ENCODE data around the gene TSSK3. TPM values are rescaled to one million over a fixed set of nuclear protein-coding genes. Genes with fewer than 3 reads are reported as not detected.

The TSSK3 gene
- total and polyA plus RNA-seq, 2 of the 8 experiments (the other 6 are each of a cell fraction or from before 2014, with no cell fraction given) = 1.2 TPM

GRCh38 chr1:32394890-32395432 is 32.6 kb downstream of the TSSK3 start (continued):
- peak; percentile 35 for TF ChIP-seq PHF8 (conservative IDR thresholded peaks at IDR 0.05; ENCODE audit: low read depth, low read length)
- TF ChIP-seq BRCA1 (IDR thresholded peaks at IDR 0.05; ENCODE audit: low read depth, low read length) = no peak
- TF ChIP-seq MAFK (IDR thresholded peaks at IDR 0.05; ENCODE audit: low read depth, low read length) = no peak
- no peak for TF ChIP-seq RAD21 (IDR thresholded peaks at IDR 0.05 in 1 of 2, conservative IDR thresholded peaks at IDR 0.05 in 1 of 2; ENCODE audit: low read depth in 2 of 2, low read length in 2 of 2)
- peak in 1 of 2 experiments; percentile 13; a peak in 1 of 4 replicates for TF ChIP-seq SIN3A (conservative IDR thresholded peaks at IDR 0.05 in 1 of 2, IDR thresholded peaks at IDR 0.05 in 1 of 2; ENCODE audit: low read depth in 1 of 2, low read length in 2 of 2)
- TF ChIP-seq POLR2AphosphoS5 (IDR thresholded peaks at IDR 0.05; ENCODE audit: low read depth, low read length) = peak; percentile 59; the same call in 1 of the 2 replicates
- no peak for TF ChIP-seq SRF (IDR thresholded peaks at IDR 0.05; ENCODE audit: low read depth, low read length)
- TF ChIP-seq CHD2 (IDR thresholded peaks at IDR 0.05; ENCODE audit: low read length) = no peak
- TF ChIP-seq TAF1 (IDR thresholded peaks at IDR 0.05; ENCODE audit: low read depth, low read length) = peak; percentile 19; the same call in 1 of the 2 replicates
- TF ChIP-seq, protein P1, sequence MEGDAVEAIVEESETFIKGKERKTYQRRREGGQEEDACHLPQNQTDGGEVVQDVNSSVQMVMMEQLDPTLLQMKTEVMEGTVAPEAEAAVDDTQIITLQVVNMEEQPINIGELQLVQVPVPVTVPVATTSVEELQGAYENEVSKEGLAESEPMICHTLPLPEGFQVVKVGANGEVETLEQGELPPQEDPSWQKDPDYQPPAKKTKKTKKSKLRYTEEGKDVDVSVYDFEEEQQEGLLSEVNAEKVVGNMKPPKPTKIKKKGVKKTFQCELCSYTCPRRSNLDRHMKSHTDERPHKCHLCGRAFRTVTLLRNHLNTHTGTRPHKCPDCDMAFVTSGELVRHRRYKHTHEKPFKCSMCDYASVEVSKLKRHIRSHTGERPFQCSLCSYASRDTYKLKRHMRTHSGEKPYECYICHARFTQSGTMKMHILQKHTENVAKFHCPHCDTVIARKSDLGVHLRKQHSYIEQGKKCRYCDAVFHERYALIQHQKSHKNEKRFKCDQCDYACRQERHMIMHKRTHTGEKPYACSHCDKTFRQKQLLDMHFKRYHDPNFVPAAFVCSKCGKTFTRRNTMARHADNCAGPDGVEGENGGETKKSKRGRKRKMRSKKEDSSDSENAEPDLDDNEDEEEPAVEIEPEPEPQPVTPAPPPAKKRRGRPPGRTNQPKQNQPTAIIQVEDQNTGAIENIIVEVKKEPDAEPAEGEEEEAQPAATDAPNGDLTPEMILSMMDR (IDR thresholded peaks at IDR 0.05; ENCODE audit: control extremely low read depth in 1 of 3, insufficient read depth in 1 of 3, low read depth in 1 of 3, low read length in 3 of 3) = peak in 1 of 3 experiments; percentile 8; a peak in 1 of 4 replicates
- no peak for TF ChIP-seq CHD1 (IDR thresholded peaks at IDR 0.05; ENCODE audit: low read depth, low read length)
- TF ChIP-seq RNF2 (IDR thresholded peaks at IDR 0.05; ENCODE audit: borderline replicate concordance, low read depth, low read length, missing control alignments, poor library complexity, severe bottlenecking) = no peak

Measured in H1 (cell line).